ENCODE measurements around the gene ANKRD12.

The ANKRD12 gene

DNA sequence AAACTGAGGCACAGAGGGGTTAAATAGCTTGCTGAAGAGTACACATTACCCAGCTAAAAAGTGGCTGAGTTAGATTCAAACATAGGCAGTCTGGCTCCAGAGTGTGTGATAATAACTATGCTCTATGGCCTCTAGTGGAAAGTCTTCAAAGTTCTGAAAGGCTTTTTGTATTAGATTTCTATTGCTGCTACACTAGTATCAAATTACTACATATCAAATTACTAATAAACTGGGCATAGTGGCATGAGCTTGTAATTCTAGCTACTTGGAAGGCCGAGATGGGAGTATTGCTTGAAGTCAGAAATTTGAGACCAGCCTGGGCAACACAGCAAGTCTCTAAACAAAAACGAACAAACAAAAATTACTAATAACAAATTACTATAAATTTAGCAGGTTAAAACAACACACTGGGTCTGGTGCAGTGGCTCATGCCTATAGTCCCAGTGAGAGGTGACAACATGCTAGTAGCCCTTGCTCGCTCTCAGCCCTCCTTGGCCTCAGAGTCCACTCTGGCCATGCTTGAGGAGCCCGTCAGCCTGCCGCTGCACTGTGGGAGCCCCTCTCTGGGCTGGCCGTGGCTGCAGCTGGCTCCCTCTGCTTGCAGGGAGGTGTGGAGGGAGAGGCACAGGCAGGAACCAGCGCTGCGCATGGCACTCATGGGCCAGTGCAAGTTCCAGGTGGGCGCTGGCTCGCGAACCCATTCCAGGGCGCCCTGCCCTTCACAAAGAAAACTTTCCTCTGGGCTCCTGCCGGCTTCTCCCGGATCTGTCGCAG is 159.8 kb downstream of the ANKRD12 start:
- DNase-seq: no peak

GRCh38 chr18:9297007-9297393 is 160.4 kb downstream of the ANKRD12 start:
- DNase-seq: no peak

DNA sequence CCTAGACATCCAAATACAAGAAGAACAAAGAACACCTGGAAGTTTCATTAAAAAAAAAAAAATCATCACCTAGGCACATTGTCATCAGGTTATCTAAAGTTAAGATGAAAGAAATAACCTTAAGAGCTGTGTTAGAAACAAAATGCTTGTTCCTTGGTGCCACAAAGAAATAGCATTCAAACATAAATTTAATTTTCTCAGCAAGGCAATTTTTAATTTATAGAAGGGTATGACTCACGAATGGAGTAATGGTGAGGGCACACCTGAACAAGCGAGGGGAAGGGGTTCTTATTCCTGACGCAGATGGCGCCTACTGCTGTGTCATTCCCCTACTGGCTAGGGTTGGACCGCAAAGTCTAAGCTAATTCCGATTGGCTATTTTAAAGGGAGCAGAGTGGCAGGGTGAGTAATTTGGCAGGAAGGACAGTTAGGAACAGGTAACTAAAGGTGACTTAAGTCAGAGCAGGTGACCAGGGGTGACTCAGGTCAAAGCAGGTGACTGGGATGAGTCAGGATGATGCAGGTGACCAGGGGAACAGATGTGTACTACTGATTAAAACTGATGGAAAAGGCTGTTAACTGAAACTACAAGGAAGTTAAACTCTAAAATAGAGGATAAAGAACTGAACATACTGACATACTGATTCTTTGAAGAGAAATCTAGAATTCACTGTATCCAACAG is 167.9 kb downstream of the ANKRD12 start:
- DNase-seq: no peak

GRCh38 chr18:9319333-9319732 is 182.8 kb downstream of the ANKRD12 start:
- no peak for DNase-seq

- no peak for DNase-seq
These were observed 184.5 kb downstream of the ANKRD12 start for GRCh38 chr18:9321017-9321452.

- no peak for DNase-seq
These were observed 185.2 kb downstream of the ANKRD12 start for GRCh38 chr18:9321736-9322135.

DNA sequence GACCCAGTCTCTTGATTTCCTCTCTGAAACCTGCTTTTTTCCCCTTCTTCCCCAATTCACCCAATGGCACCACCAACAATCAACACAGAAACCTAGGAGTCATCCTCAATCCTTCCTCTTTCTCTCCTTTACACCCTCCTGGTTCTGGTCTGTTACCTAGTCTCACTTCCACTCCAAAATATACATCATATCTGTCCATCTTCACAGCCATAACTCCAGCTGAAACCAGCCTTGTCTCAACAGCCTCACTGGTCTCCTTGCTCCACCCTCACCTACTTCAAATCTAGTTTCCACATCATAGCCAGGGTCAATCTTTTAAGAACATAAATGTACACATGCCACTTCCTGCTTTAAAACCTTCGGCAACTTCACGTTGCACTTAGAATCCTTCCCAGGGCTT is 186.2 kb downstream of the ANKRD12 start:
- no peak for DNase-seq

- DNase-seq: no peak
These were observed 187.3 kb downstream of the ANKRD12 start for GRCh38 chr18:9323750-9324445.

- no peak for DNase-seq
These were observed 189.1 kb downstream of the ANKRD12 start for GRCh38 chr18:9325716-9326115.

- DNase-seq: no peak
These were observed 192.2 kb downstream of the ANKRD12 start for GRCh38 chr18:9328776-9329175.

DNA sequence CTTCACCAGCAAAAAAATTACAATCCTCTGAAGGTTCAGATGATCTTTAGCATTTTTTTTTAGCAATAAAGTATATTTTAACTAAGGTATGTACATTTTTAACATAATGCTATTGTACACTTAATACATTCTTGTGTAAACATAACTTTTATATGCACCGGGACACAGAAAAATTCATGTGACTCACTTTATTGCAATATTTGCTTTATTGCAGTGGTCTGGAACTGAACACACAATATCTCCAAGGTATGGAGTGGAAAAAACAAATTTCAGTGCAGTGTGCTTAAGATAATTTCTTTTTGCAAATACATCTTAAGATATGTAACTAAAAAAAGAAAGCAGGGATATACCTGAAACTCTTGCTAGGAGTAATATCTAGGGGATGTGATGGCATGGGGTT is 192.9 kb downstream of the ANKRD12 start:
- DNase-seq: no peak

GRCh38 chr18:9330419-9330818 is 193.8 kb downstream of the ANKRD12 start:
- DNase-seq: no peak

- DNase-seq: no peak
These were observed 197.1 kb downstream of the ANKRD12 start for GRCh38 chr18:9333441-9334328.

- peak in 1 of 2 experiments; percentile 46 for DNase-seq
These were observed 197.9 kb downstream of the ANKRD12 start, which contains the start of gene TWSG1 for GRCh38 chr18:9334329-9334972. TWSG1 (plus strand) TSS chr18:9334773; CDS start chr18:9337230, 2,457 bp downstream.

- DNase-seq: no peak
These were observed 198.6 kb downstream of the ANKRD12 start for GRCh38 chr18:9334973-9335696.

All from cerebellar nuclear complex (tissue), 1 donor.